MCF 10A (cell line): ENCODE data around the gene EVL. TPM values are rescaled to one million over a fixed set of nuclear protein-coding genes. Genes with fewer than 3 reads are reported as not detected.
"Not testable (repeated sequence)": the region's sequence is repeated elsewhere in the genome, so short reads cannot be mapped to it uniquely, and the experiment has no call there.

Source experiments
- BruUV-seq: library from RNA; stranded (reverse); fragments of 400-500 nt; replicated peaks from 2 replicates; lab custom pipeline; 2021; lab: Mats Ljungman, UMichigan
- CTCF ChIA-PET: fragments of 300-600 bp; sonication (Branson Sonifier 250); formaldehyde crosslinking; extraction: SDS; loops from one replicate; lab custom pipeline; 2021; ENCODE audit warnings: antibody characterized with exemption, inconsistent platforms; lab: Yijun Ruan, JAX
- POLR2A ChIA-PET: fragments of 300-600, 350-650 bp; sonication (Branson Sonifier 250); formaldehyde crosslinking; extraction: SDS; loops from one replicate; lab custom pipeline; 2020; ENCODE audit warnings: antibody characterized with exemption, inconsistent platforms; lab: Yijun Ruan, JAX
- DNase-seq: peaks from one replicate; pipeline ENCODE4 v3.0.0-alpha.2; 2018; ENCODE audit not compliant: unreplicated experiment
- H3K27ac Mint-ChIP-seq: one replicate; pipeline ENCODE4 v1.8.0; 2022; ENCODE audit warnings: mild to moderate bottlenecking, low read depth, mixed read lengths; ENCODE audit not compliant: unreplicated experiment
- H3K27me3 Mint-ChIP-seq: one replicate; pipeline ENCODE4 v1.8.0; 2022; ENCODE audit warnings: mixed read lengths; ENCODE audit not compliant: insufficient read depth, unreplicated experiment
- H3K36me3 Mint-ChIP-seq: one replicate; pipeline ENCODE4 v1.8.0; 2022; ENCODE audit warnings: mild to moderate bottlenecking, moderate library complexity, mixed read lengths; ENCODE audit not compliant: insufficient read depth, unreplicated experiment
- H3K4me1 Mint-ChIP-seq: one replicate; pipeline ENCODE4 v1.8.0; 2022; ENCODE audit warnings: mixed read lengths; ENCODE audit not compliant: insufficient read depth, unreplicated experiment
- H3K4me3 Mint-ChIP-seq: one replicate; pipeline ENCODE4 v1.8.0; 2022; ENCODE audit warnings: mild to moderate bottlenecking, moderate library complexity, mixed read lengths; ENCODE audit not compliant: unreplicated experiment
- H3K9me3 Mint-ChIP-seq: one replicate; pipeline ENCODE4 v1.8.0; 2022; ENCODE audit warnings: mixed read lengths; ENCODE audit not compliant: unreplicated experiment
- CTCF ChIP-seq: fragments of 200-600 bp; IDR thresholded peaks from one replicate; pipeline ENCODE4 v1.8.0; 2022; ENCODE audit warnings: antibody characterized with exemption, mild to moderate bottlenecking; ENCODE audit not compliant: unreplicated experiment
- intact Hi-C: fragments of 100-400 bp; cut with micrococcal nuclease; formaldehyde crosslinking; loops from 2 replicates; pipeline ENCODE4 v1.14.1; 2022
- total RNA-seq: library from RNA; stranded (reverse); gene quantifications from 2 replicates; pipeline ENCODE4 v1.2.3, GENCODE V29; 2022

Gene EVL
- total RNA-seq, 1 experiment from 2014 or later = 55.4 TPM

DNA sequence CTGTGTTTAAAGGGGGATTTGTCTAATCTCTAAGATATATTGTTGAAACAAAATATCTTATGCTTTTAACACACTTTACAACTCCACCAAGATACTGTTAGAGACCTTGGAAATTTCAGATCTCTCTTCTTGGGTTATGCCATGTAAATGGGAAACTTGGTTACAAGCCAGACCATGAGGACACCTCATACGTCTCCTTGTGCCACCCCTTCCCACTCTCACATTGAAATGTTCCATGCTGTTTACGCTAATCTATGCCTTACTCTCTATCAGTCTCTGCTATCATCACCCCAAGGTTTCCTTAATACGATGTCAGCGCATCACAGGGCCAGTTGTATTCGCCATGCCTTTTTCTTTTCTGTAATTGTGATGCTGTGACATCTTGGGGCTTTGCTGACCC, 107.6 kb downstream of the EVL start:
- ChIA-PET POLR2A (no interaction called here), CTCF (no interaction called here)
- Mint-ChIP-seq H3K4me1 (no peaks in the 10 kb centered on the region), H3K9me3 (no peaks in the 10 kb centered on the region), H3K27ac (no peak overlapping the region), H3K27me3 (peaks cover 12% of the 10 kb centered on the region), H3K36me3 (no peaks in the 10 kb centered on the region), H3K4me3 (no peak overlapping the region)
- no TSS peak for BruUV-seq
- intact Hi-C loops = no loop called here
- no peak for TF ChIP-seq CTCF
- no peak for DNase-seq

- Mint-ChIP-seq H3K4me3 (no peak overlapping the region), H3K9me3 (no peaks in the 10 kb centered on the region), H3K4me1 (no peaks in the 10 kb centered on the region), H3K27me3 (peaks cover 12% of the 10 kb centered on the region), H3K27ac (no peak overlapping the region), H3K36me3 (no peaks in the 10 kb centered on the region)
- ChIA-PET CTCF (no interaction called here), POLR2A (no interaction called here)
- no TSS peak for BruUV-seq
- intact Hi-C loops = no loop called here
- DNase-seq = no peak
- no peak for TF ChIP-seq CTCF
These were observed 108.1 kb downstream of the EVL start for GRCh38 chr14:100173353-100173752.

GRCh38 chr14:100176811-100177327, 111.6 kb downstream of the EVL start:
- intact Hi-C loops = no loop called here
- no peaks in the 10 kb centered on the region for H3K36me3 Mint-ChIP-seq
- no TSS peak for BruUV-seq
- no peaks in the 10 kb centered on the region for H3K9me3 Mint-ChIP-seq
- TF ChIP-seq CTCF = no peak
- peak; percentile 17 for DNase-seq
- no peak overlapping the region for H3K4me3 Mint-ChIP-seq
- peaks cover 12% of the 10 kb centered on the region for H3K27me3 Mint-ChIP-seq
- no peak overlapping the region for H3K27ac Mint-ChIP-seq
- POLR2A ChIA-PET = no interaction called here
- H3K4me1 Mint-ChIP-seq = no peaks in the 10 kb centered on the region
- CTCF ChIA-PET = no interaction called here

- H3K4me1 Mint-ChIP-seq = no peaks in the 10 kb centered on the region
- H3K27me3 Mint-ChIP-seq = peaks cover 3% of the 10 kb centered on the region
- H3K4me3 Mint-ChIP-seq = no peak overlapping the region
- intact Hi-C loops = no loop called here
- no peak overlapping the region for H3K27ac Mint-ChIP-seq
- ChIA-PET CTCF (interaction anchor here (0.8 to 1.2 kb wide), 2 partner anchors 106 to 195 kb away, joined by 3 to 4 read pairs; no protein-coding TSS in a partner anchor), POLR2A (no interaction called here)
- TF ChIP-seq CTCF = no peak
- DNase-seq = no peak
- BruUV-seq = no TSS peak
- no peaks in the 10 kb centered on the region for H3K9me3 Mint-ChIP-seq
- no peaks in the 10 kb centered on the region for H3K36me3 Mint-ChIP-seq
These were observed 113.5 kb downstream of the EVL start for GRCh38 chr14:100178691-100179090.

GRCh38 chr14:100180671-100181070, 115.4 kb downstream of the EVL start:
- H3K9me3 Mint-ChIP-seq, intact Hi-C loops, H3K27me3 Mint-ChIP-seq, H3K4me3 Mint-ChIP-seq, H3K4me1 Mint-ChIP-seq, CTCF ChIA-PET, BruUV-seq, H3K27ac Mint-ChIP-seq, POLR2A ChIA-PET, DNase-seq, H3K36me3 Mint-ChIP-seq: not testable (repeated sequence)

DNA sequence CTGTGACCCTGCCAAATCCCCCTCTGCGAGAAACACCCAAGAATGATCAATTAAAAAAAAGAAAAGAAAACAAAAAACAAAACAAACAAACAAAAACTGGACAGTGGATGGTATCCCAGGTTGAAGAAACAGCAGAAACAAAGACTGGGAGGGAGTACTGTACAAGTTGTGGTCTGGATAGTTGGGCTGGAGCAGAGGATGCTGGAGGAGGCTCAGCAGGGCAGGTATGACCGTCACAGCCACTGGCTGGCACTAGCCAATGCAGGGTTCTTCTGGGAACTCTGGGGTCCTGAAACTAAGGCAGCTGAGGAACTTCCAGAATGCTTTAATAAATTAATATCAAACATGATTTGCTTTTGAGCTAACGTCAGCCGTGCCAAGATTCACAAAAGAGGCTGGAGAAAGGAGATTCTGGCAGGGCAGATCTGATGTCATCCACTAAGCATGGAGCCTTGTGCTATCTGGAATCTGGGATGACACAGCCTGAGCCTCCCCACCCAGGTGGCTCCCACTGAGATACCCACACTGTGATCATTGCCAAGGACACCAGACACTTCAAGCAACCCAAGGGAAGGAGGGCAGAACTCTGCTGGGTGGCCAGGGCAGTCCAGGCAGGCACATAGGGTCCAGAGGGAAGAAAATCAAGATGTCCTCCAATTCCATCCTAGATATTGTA, 116.8 kb downstream of the EVL start:
- H3K4me3 Mint-ChIP-seq, CTCF ChIA-PET, POLR2A ChIA-PET, H3K36me3 Mint-ChIP-seq, H3K27me3 Mint-ChIP-seq, DNase-seq, intact Hi-C loops, H3K27ac Mint-ChIP-seq, BruUV-seq, H3K9me3 Mint-ChIP-seq, H3K4me1 Mint-ChIP-seq: not testable (repeated sequence)
